T47D (cell line): Measurements from ENCODE around the gene ATG2A.

Experiments used
- DNase-seq, 2 experiments: peaks; one replicate each; pipeline versions ENCODE4 v3.0.0 to v3.0.0-alpha.2; 2011 to 2012; ENCODE audit warnings: low read depth in 1 of 2, low spot score in 1 of 2
- JUND ChIP-seq: IDR thresholded peaks from 2 replicates; pipeline ENCODE4 v1.6.1; 2012; ENCODE audit warnings: low read depth
- in situ Hi-C: cut with HindIII; loops from 2 replicates; pipeline ENCODE4 v1.10.0; 2016; ENCODE audit warnings: low sequenced_read_pairs, low pct_unique_long_range_greater_than_20kb

Gene ATG2A

GRCh38 chr11:64893194-64894069 lies 23.6 kb downstream of the ATG2A start:
- in situ Hi-C loops = no loop called here
- DNase-seq = no peak
- no peak for TF ChIP-seq JUND

GRCh38 chr11:64892838-64893193 lies 24.2 kb downstream of the ATG2A start:
- no peak for DNase-seq
- in situ Hi-C loops = no loop called here
- TF ChIP-seq JUND = no peak

DNA sequence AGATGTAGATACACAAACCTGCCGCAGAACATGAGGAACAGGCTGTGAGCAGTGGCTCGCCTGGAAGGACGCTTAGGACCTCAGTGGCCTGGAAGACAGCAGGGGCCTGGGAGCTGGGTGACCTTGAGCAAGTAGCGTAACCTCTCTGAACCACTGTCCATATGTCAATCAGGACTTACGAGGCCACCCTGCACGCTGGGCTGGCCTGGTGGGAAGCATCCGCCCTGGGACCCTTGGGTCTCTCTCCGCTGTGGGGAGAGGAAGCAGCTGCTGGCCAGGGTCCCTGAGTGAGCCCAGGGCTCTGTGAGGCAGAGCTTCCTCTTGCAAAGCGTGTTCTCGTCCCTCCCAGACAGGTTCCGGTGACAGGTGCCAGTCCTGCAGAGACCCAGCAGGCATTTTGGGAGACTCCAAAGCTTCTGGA lies 24.6 kb downstream of the ATG2A start:
- TF ChIP-seq JUND = no peak
- in situ Hi-C loops = no loop called here
- no peak for DNase-seq

DNA sequence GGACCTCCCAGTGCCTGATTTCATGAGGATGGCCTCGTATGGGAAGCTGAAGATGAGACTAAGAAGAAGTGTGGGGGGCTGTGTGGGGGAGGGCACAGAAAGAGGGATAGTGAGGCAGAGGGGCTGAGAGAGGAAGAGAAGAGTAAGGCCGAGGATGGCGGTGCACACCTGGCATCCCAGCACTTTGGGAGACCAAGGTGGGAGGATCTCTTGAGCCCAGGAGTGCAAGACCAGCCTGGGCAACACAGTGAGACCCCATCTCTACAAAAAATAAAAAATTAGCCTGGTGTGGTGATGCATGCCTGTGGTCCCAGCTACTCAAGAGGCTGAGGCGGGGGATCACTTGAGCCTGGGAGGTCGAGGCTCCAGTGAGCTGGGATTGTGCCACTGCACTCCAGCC lies 25.1 kb downstream of the ATG2A start:
- no peak for TF ChIP-seq JUND
- in situ Hi-C loops = no loop called here
- no peak for DNase-seq

DNA sequence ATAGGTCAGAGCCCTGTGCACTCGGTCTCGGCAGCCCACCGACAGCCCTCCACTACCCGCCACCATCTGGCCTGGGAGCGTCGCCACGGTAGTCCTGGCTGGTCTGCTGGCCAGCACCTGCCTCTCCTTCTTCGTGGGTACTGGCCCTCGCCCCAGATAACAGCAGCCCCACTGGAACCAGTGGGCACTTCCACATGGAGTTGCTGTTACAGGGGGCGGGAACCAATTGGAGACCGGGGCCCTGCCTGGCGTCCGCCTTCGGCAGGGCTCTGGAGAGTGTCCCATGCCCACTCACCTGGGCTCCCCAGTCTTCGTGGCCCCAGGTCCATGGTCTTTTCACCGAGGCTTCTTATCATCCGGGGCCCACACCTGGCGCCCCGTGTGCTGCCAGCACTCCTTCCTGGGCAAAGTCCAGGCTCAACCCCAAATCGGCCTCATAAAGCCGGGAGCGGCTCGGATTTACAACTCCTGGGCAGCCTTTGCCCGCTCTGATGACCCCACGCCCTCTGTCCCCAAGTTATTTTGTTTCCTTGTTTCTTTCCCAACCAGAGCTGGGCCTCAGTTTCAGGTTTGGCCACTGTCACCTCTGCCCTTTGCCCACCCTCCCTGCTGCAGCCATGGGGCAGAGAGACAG lies 25.7 kb downstream of the ATG2A start:
- TF ChIP-seq JUND = no peak
- in situ Hi-C loops = no loop called here
- DNase-seq = no peak

- no peak for DNase-seq
- in situ Hi-C loops = no loop called here
- no peak for TF ChIP-seq JUND
Measured at GRCh38 chr11:64890522-64890939, 26.5 kb downstream of the ATG2A start.

GRCh38 chr11:64888729-64889511 lies 28.1 kb downstream of the ATG2A start:
- no peak for DNase-seq
- in situ Hi-C loops = no loop called here
- no peak for TF ChIP-seq JUND

DNA sequence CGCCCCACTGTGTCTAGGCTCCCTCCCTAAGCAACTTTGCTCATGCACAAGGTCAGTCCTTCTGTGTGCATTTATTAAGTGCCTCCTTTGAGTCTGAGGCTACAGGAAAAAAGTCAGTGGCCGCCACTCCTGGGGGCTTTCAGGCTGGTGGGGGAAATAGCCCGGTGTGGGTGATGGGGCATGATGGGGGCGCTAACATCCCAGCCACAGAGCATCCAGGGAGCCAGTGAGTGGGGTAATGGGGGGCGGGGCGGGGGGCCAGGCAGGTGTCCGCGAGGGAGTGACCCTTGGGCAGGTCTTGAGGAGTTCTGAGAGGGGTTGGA lies 28.6 kb downstream of the ATG2A start:
- in situ Hi-C loops = no loop called here
- TF ChIP-seq JUND = no peak

DNA sequence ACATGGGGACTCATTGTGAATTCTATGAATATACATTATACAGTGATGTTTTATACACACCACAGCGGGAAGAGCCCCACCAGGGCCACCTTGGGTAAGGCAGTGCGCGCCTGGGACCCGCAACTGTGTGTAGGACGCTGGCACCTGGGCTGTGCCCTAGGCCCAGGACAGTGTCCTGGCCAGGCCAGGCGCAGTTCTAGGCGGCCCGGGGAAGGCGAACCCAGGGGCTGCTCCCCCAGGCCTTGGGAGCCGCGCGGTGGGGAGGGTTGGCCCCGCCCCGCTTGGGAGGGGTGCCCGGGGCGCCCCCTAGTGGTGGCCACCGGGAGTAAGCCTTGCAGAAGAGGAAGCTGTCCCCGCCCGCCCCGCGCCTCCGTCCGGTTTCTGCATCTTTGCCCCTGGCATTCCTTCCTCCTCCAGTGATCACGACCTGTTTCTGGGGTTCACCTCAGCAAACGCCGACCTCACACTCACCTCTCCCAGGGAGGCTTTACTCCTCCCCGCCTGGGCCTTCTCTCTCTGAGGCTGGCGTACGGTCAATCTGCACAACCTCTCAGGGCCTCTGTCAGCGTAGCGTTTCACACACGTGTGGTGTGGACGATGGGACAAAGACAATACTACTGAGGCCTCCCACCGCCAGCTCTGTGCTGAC lies 29.1 kb downstream of the ATG2A start:
- in situ Hi-C loops = no loop called here
- TF ChIP-seq JUND = no peak
- DNase-seq = peak; percentile 84 to 87

More for the DNA sequence above, 28.6 kb downstream of the ATG2A start:
- no peak for DNase-seq

DNA sequence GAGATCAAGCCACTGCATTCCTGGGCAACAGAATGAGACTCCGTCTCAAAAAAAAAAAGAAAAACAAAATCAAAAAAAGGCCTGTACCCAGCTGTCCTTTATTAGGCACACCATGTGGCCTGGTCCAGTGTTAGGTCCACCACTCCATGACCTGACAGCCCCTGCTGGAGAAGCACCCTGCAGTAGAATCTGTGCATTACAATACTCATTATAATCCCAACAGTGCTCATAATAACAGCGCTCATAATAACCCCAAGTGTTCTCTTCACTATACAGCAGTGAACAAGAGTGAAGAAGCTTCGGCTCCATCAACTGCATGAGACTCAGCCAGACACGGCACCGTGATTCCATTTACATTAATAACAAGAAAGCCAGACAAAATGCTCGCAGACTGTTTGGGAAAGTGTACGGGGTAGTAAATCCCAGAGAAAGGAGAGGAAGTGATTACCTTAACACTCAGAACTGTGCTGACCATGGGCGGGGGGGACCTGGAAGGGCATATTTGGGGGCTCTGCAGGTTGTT lies 29.7 kb downstream of the ATG2A start:
- no peak for TF ChIP-seq JUND
- DNase-seq = peak in 1 of 2 experiments; percentile 41
- in situ Hi-C loops = no loop called here

DNA sequence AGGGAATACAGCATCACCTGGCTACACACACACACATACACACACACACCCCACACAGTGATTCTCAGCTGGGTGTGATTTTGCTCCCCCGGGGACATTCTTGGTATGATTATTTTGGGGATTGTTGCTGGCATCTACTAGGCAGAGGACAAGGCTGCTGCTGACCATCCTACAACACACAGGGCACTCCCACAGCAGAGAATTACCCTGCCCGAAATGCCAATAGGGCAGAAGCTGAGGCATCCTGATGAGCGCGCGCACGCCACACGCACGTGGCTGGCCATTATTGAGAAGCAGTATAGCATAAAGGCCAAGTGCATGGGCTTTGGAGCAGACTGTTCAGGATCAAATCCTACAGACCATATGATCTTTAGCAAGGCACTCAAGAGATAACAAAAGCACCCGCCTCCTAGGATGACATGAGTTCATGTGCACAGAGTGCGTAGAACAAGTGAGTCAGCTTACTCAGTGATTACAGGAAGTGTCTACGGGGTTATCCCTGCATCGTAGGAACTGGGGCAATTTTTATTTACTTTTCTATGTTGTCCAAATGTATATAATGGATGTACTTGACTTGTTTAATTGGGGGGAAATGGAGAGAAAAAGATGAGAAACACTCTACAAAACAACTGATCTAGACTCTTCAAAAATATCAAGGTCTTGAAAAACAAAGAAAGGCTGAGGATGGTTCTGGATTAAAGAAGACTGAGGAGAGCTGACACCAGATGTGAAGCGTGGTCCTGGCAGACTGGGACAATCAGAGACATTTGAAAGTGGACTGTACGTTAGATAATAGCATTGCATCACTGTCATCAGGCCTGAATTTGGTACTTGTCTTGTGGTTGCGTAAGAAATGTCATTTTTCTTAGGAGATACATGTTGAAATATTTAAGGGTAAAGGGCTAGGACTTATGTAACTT lies 31.4 kb downstream of the ATG2A start:
- in situ Hi-C loops = no loop called here
- DNase-seq = no peak
- no peak for TF ChIP-seq JUND
